T-helper 17 cell (primary cell): ENCODE data around the gene RLN2. TPM values are rescaled to one million over a fixed set of nuclear protein-coding genes. Genes with fewer than 3 reads are reported as not detected.
"Not testable (repeated sequence)": the region's sequence is repeated elsewhere in the genome, so short reads cannot be mapped to it uniquely, and the experiment has no call there.

ENCODE experiments used
- ATAC-seq: fragments of 150-1000 bp; cut with Tn5 transposase; 2 replicates; pipeline ENCODE4 v1.10.0; 2021; ENCODE audit warnings: mild to moderate bottlenecking, moderate library complexity
- DNase-seq, 3 donors: peaks; one replicate each; pipeline versions ENCODE4 v3.0.0 to v3.0.0-alpha.2; 2020 to 2021
- H3K9me3 ChIP-seq: one replicate; pipeline ENCODE4 v1.7.0; 2013; ENCODE audit warnings: low read length, mild to moderate bottlenecking; ENCODE audit not compliant: control insufficient read depth, poor library complexity, severe bottlenecking
- H3K27ac Mint-ChIP-seq: one replicate; pipeline ENCODE4 v1.8.0; 2022; ENCODE audit warnings: mild to moderate bottlenecking, moderate library complexity, mixed read lengths
- H3K27me3 Mint-ChIP-seq: one replicate; pipeline ENCODE4 v1.8.0; 2022; ENCODE audit warnings: mixed read lengths
- H3K36me3 Mint-ChIP-seq: one replicate; pipeline ENCODE4 v1.8.0; 2022; ENCODE audit warnings: low read depth, mixed read lengths
- H3K4me1 Mint-ChIP-seq: one replicate; pipeline ENCODE4 v1.8.0; 2022; ENCODE audit warnings: mild to moderate bottlenecking, mixed read lengths
- H3K4me3 Mint-ChIP-seq: one replicate; pipeline ENCODE4 v1.8.0; 2022; ENCODE audit warnings: mild to moderate bottlenecking, moderate library complexity, mixed read lengths
- total RNA-seq, 4 donors: library from RNA in 2 of 4; stranded (reverse) in 2 of 4; gene quantifications; one replicate each; pipeline ENCODE4 v1.2.3 and lab custom pipeline; 2022 to 2026

RLN2 gene
- 1 to 10 TPM; 1.3 to 1.8 TPM for total RNA-seq
- 0.38 to 2.5 reads per million in 2 donors for total RNA-seq (lab: John Stamatoyannopoulos, UW)

DNA sequence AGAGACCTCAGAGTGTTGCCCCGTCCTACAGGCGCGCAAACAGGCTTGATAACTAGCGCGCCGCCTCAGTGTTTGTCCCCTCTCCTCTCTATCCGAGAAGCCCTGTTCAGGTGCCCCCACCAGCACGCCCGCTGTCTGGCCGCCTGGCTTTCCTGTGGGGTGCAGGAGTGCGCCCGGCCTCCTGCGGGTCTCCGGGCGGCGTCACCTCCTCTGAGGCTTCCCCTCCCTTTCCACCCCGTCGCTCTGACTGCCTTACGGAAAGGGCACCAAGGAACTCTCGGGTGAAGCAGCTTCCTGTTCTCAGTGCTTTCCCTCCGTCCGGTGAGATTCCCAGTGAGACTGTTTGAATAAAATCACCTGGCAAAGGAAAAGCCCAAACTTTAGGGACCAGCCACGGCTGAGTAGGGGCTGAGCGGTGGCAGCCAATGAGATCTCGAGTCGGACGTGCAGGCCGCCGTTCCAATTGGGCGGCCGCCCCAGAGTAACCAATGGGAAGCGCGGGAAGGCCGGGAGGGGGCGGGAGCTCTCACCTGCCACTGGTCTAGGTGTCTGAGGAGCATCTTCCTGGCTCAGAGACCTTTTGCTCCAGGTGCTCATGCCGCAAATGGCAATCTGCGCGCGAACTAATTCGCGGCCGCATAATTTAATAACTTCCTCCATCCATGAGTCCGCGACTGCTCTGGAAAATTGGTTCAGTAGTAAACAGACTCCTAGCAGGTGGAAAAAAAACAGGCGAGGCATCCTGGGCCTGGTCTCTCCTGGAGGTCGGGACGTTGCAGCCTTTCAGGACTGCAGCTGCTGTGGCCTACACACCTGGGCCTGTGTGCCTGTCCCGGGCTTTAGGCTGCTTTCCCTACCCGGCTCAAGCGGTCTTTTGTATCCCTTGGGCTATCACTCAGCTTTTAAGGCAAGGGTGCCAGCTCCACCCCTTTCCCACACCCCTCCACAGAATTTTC, at the start of gene RLN2:
Gene RLN2, minus strand, starts transcription at position 877 of the 956 bp plus-strand sequence. Its CDS starts 136 bp downstream, at position 741.
- H3K27me3 Mint-ChIP-seq, H3K9me3 ChIP-seq, H3K36me3 Mint-ChIP-seq, DNase-seq: not testable (repeated sequence)
- Mint-ChIP-seq H3K27ac (peak within 1 kb of the TSS; percentile 92), H3K4me3 (peak within 1 kb of the TSS; percentile 80), H3K4me1 (peaks cover 25% of the 10 kb centered on the region)
- ATAC-seq = peak; percentile 99

DNA sequence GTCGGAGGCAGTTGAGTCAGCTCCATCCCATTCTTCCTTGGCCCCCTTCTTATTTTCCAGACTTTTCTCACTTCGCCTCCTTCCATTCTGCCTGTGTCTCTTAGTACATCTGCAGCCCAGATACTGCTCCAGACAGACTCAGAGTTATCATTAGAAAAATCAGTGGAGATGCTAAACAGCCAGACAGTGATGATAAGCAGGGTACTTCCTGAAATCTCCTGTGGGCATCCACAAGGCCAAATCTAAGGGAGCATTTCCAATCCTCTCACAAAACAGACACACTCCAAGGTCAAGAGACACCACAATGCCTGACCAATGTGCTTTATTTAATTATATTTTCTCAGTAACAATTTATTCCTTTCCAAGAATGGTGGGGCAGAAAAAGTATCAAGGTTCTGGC, 49.7 kb upstream of the RLN2 start:
- no peak for ATAC-seq
- H3K4me1 Mint-ChIP-seq = peaks cover 33% of the 10 kb centered on the region
- peak overlapping the region; percentile 22 for H3K27ac Mint-ChIP-seq
- no peaks in the 10 kb centered on the region for H3K9me3 ChIP-seq
- no peak for DNase-seq
- H3K4me3 Mint-ChIP-seq = no peak overlapping the region
- no peaks in the 10 kb centered on the region for H3K36me3 Mint-ChIP-seq
- H3K27me3 Mint-ChIP-seq = no peaks in the 10 kb centered on the region

DNA sequence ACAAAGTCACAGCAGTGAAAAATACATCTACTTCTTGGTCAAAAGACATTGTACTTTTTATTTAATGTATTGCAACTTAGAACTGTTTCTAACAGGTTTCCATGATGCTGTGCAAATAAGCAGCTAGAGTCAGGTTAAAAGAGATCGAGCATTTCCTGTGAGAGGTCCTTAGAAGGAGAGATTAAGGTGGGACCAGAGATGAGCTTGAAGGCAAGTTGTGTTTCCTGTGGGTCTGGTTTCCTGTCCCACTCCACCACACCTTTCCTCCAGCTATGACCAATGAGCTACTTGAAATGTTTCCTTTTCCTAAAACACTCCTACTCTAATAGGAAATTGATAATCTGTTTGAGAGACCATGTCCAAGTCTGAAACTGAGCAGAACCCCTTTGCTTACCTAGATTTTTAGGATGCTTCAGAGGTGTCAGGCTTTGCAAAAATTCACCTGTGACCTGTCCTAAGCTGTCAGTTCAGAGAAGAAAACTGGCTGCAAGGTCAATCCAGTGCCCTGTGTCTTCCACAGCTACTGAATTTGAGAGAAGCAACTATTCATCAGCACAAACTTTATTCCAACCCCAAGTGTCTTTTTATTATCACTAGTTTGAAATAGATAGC, 48.2 kb upstream of the RLN2 start:
- Mint-ChIP-seq H3K27me3 (no peaks in the 10 kb centered on the region), H3K27ac (peak overlapping the region; percentile 79), H3K36me3 (no peaks in the 10 kb centered on the region), H3K4me1 (peaks cover 33% of the 10 kb centered on the region), H3K4me3 (peak overlapping the region; percentile 53)
- ATAC-seq (peak; percentile 68), DNase-seq (no peak)
- H3K9me3 ChIP-seq = no peaks in the 10 kb centered on the region

GRCh38 chr9:5338992-5339981, 34.8 kb upstream of the RLN2 start, which contains the start of gene RLN1:
TSS of gene RLN1 (minus strand) at chr9:5339876. CDS start at chr9:5339746, 130 bp downstream.
- H3K4me1 Mint-ChIP-seq = peaks cover 15% of the 10 kb centered on the region
- peak; percentile 98 for ATAC-seq
- H3K36me3 Mint-ChIP-seq = not testable (repeated sequence)

DNA sequence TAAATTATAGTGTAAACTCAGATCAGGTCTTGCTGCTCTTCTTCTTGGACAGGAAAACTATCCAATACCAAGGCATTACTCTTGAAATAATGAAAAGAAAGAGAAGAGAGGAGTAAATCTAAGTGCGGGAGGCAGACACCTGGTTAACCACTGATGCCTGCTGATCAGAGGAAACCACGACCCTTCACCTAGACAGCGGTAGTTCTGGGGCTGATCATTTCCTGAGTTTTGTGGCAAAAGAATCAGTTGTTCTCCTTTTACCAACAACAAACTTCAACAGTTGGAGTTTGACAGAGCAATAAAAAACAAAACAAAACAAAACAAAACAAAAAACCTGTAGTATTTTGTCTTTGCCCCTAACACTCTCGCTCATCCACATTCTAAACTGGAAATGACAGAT, 32.2 kb upstream of the RLN2 start:
- peaks cover 25% of the 10 kb centered on the region for H3K4me1 Mint-ChIP-seq
- H3K36me3 Mint-ChIP-seq = peaks cover 12% of the 10 kb centered on the region
- no peaks in the 10 kb centered on the region for H3K9me3 ChIP-seq
- H3K27ac Mint-ChIP-seq = peak overlapping the region; percentile 83
- H3K27me3 Mint-ChIP-seq = no peaks in the 10 kb centered on the region
- ATAC-seq = peak; percentile 55
- H3K4me3 Mint-ChIP-seq = peak overlapping the region; percentile 61
- peak in 2 of 3 donors; percentile 21 to 23 for DNase-seq

More at GRCh38 chr9:5338992-5339981, 34.8 kb upstream of the RLN2 start, which contains the start of gene RLN1:
- H3K27me3 Mint-ChIP-seq, DNase-seq, H3K9me3 ChIP-seq, H3K4me3 Mint-ChIP-seq: not testable (repeated sequence)
- H3K27ac Mint-ChIP-seq = peak within 1 kb of the TSS; percentile 81

- Mint-ChIP-seq H3K4me1 (peaks cover 39% of the 10 kb centered on the region), H3K36me3 (peaks cover 19% of the 10 kb centered on the region)
- H3K27ac Mint-ChIP-seq, DNase-seq, ATAC-seq, H3K27me3 Mint-ChIP-seq, H3K4me3 Mint-ChIP-seq, H3K9me3 ChIP-seq: not testable (repeated sequence)
Observed at GRCh38 chr9:5331276-5331675, 26.8 kb upstream of the RLN2 start.

DNA sequence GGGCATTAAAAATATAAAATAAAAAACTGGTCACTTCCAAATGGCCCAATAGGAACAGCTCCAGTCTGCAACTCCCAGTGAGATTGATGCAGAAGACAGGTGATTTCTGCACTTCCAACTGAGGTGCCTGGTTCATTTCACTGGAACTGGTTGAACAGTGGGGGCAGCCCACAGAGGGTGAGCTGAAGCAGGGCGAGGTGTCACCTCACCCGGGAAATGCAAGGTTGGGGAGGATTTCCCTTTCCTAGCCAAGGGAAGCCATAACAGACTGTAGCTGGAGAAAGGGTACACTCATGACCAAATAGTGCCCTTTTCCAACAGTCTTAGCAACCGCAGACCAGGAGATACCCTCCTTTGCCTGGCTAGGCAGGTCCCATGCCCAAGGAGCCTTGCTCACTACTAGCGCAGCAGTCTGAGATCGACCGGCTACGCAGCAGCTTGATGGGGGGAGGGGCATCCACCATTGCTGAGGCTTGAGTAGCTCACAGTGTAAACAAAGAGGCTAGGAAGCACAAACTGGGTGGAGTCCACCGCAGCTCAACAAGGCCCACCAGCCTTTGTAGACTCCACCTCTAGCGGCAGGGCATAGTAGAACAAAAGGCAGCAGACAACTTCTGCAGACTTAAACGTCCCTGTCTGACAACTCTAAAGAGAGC, 22.5 kb upstream of the RLN2 start:
- Mint-ChIP-seq H3K27me3 (no peaks in the 10 kb centered on the region), H3K4me1 (peaks cover 27% of the 10 kb centered on the region), H3K27ac (peak overlapping the region; percentile 87), H3K4me3 (peak overlapping the region; percentile 39), H3K36me3 (peaks cover 7% of the 10 kb centered on the region)
- DNase-seq (peak in 2 of 3 donors; percentile 13 to 39), ATAC-seq (peak; percentile 92)
- no peaks in the 10 kb centered on the region for H3K9me3 ChIP-seq

GRCh38 chr9:5326187-5326586, 21.7 kb upstream of the RLN2 start:
- ATAC-seq (no peak), DNase-seq (no peak)
- H3K4me1 Mint-ChIP-seq = peaks cover 34% of the 10 kb centered on the region
- peaks cover 9% of the 10 kb centered on the region for H3K36me3 Mint-ChIP-seq
- no peaks in the 10 kb centered on the region for H3K9me3 ChIP-seq
- peak overlapping the region; percentile 87 for H3K27ac Mint-ChIP-seq
- no peaks in the 10 kb centered on the region for H3K27me3 Mint-ChIP-seq
- H3K4me3 Mint-ChIP-seq = peak overlapping the region; percentile 56

DNA sequence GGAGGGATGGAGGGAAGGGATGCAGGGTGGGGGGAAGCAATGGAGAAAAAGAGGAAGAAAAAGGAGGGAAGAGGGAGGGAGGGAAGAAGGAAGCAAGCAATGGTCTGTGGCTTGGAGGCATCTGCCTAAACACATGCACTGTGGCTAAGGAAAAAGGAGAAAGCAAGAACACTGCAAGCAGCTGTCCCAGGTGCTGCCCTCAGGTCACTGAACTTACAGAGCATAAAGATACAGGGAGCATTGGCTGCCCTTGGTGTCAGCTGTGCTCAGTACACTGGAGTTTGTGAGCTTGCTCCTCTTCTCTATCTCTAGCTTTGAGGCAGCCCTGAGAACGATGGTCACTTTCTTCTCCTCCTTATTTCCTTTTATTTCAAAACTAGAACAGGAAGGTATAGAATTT, 17.1 kb upstream of the RLN2 start:
- not testable (repeated sequence) for DNase-seq, H3K27me3 Mint-ChIP-seq, ATAC-seq, H3K4me3 Mint-ChIP-seq, H3K36me3 Mint-ChIP-seq, H3K9me3 ChIP-seq
- Mint-ChIP-seq H3K4me1 (peaks cover 16% of the 10 kb centered on the region), H3K27ac (peak overlapping the region; percentile 45)

GRCh38 chr9:5321058-5321457, 16.5 kb upstream of the RLN2 start:
- H3K27me3 Mint-ChIP-seq = no peaks in the 10 kb centered on the region
- peaks cover 11% of the 10 kb centered on the region for H3K36me3 Mint-ChIP-seq
- H3K9me3 ChIP-seq = no peaks in the 10 kb centered on the region
- H3K27ac Mint-ChIP-seq = peak overlapping the region; percentile 45
- no peak overlapping the region for H3K4me3 Mint-ChIP-seq
- DNase-seq (no peak), ATAC-seq (no peak)
- H3K4me1 Mint-ChIP-seq = peaks cover 13% of the 10 kb centered on the region

- H3K4me1 Mint-ChIP-seq, H3K27ac Mint-ChIP-seq, H3K9me3 ChIP-seq, H3K27me3 Mint-ChIP-seq, ATAC-seq, DNase-seq, H3K4me3 Mint-ChIP-seq: not testable (repeated sequence)
- peaks cover 15% of the 10 kb centered on the region for H3K36me3 Mint-ChIP-seq
Observed at GRCh38 chr9:5316406-5316805, 11.9 kb upstream of the RLN2 start.
